ENCODE measurements around the gene SIGLEC12.
A peak's percentile ranks its signal among the peaks of the same experiment; 100 is the strongest.

Gene SIGLEC12

DNA sequence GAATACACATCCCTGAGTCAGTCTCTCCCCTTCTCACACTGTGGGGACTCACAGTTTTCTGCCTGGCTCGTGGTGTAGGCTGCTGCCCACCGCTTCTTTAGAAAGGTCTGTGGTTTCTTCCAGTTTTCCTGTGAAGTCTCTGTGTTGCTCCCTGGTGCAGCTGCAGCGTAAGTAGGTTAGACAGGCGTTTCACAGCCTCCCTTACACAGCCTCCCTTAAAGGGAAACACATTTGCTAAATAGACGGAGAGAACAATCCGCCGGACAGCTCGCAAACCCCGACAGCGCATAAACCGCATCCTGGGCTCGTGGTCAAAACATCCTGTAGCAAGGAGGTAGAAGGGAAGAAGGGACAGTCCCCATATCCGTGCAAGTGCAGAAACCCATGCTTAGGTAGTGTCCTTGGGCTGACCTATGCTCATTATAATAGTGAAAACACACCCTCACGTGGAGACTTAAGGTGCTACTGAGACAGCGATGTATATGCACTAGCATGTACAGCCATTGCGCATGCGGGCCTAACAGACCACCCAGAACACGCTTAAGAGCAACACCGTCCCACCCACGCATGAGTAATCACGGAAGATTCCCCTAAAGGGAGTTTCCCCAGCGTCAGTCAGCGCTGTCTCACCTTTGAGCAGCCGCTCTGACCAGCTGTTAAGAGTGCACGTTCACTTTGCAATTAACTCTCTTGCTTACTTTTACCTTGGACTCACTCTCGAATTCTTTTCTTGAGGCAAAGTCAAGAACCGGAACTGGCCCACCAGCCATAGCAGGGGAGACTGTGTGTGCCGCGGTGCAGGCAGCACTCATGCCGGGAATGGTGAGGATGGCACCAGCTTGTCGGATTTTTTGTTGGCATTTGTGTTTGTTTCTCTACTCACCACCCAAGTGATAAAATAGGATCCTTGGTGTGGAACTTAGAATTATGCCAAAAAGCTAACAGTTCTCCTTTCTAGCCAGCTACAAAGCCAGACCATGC is 59.9 kb downstream of the SIGLEC12 start:
- ChIA-PET CTCF (interaction anchor here (1.1 kb wide), 2 partner anchors 20 to 220 kb away, joined by 3 to 6 read pairs; no protein-coding TSS in a partner anchor), POLR2A (ENCODE audit: low non-redundant PET) (no interaction called here)

More for the DNA sequence above, 59.9 kb downstream of the SIGLEC12 start:
- no peak overlapping the region for H3K27ac ChIP-seq
- DNase-seq (ENCODE audit: low spot score): peak; percentile 24
- TF ChIP-seq, protein P1, sequence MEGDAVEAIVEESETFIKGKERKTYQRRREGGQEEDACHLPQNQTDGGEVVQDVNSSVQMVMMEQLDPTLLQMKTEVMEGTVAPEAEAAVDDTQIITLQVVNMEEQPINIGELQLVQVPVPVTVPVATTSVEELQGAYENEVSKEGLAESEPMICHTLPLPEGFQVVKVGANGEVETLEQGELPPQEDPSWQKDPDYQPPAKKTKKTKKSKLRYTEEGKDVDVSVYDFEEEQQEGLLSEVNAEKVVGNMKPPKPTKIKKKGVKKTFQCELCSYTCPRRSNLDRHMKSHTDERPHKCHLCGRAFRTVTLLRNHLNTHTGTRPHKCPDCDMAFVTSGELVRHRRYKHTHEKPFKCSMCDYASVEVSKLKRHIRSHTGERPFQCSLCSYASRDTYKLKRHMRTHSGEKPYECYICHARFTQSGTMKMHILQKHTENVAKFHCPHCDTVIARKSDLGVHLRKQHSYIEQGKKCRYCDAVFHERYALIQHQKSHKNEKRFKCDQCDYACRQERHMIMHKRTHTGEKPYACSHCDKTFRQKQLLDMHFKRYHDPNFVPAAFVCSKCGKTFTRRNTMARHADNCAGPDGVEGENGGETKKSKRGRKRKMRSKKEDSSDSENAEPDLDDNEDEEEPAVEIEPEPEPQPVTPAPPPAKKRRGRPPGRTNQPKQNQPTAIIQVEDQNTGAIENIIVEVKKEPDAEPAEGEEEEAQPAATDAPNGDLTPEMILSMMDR (conservative IDR thresholded peaks at IDR 0.05; ENCODE audit: low read depth): no peak
